ENCODE measurements around the gene EMILIN2.

The EMILIN2 gene

GRCh38 chr18:2878656-2879330 is 32.0 kb downstream of the EMILIN2 start:
- no peak for DNase-seq (ENCODE audit: low read depth in 2 of 2)

- no peak for DNase-seq (ENCODE audit: low read depth in 2 of 2)
Observed at GRCh38 chr18:2879889-2880288, 33.1 kb downstream of the EMILIN2 start.

GRCh38 chr18:2880473-2880872 is 33.7 kb downstream of the EMILIN2 start:
- no peak for DNase-seq (ENCODE audit: low read depth in 2 of 2)

DNA sequence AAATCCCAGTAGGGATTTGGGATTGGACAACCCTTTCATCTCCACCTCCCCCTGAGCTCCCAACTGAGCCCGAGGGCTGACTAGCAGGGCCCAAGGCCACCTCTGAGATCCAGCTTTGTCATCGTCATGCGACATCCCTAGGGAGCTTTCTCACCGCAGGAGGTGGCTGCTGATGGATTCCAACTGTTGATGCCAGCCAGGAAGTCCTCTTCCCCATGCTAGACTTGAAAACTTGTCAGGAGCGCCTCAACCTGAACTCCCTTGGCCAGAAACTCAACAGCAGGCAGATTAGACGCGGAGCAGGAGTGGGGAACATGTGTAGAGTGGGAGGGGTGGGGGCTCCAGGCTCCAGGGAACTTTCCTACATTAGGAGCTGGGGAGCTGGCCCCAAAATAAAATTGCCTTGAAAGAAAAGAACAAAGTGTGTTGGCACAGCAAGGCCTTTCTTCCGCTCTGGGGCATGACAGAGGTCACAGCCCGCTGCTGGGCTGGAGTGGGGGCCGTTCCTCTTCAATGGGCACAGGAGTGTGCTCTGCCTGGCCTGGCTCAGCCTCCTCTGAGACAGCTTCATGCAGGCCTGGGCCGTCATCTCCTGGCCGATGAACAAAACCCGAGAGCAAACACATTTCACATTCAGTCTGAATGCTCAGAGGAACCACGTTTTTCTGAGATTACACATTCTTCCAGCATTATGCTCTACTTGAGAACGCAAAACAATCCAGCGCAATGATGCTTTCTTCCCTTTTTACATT is 34.5 kb downstream of the EMILIN2 start:
- DNase-seq (ENCODE audit: low read depth in 2 of 2): no peak

DNA sequence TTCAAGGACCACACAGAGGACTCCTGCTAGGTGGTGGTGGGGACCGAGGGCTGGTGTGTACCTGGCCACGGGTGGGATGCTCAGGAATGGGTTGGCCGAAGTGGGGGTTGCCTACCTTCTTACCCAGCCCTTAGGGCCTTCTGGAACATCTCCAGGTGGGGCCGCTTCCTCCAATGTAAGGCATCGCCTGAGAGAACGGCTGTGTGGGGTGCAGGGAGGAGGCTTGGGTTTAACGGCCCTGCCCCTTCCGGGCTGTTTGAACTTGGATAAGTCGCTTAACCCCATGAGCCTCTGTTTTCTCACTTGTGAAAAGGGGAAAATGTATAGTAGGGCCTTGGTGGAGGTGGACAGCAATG is 35.0 kb downstream of the EMILIN2 start:
- DNase-seq (ENCODE audit: low read depth in 2 of 2): no peak

GRCh38 chr18:2882201-2882600 is 35.4 kb downstream of the EMILIN2 start:
- no peak for DNase-seq (ENCODE audit: low read depth in 2 of 2)

GRCh38 chr18:2883076-2883735 is 36.4 kb downstream of the EMILIN2 start:
- DNase-seq (ENCODE audit: low read depth in 2 of 2): no peak

GRCh38 chr18:2884706-2885285 is 38.0 kb downstream of the EMILIN2 start:
- no peak for DNase-seq (ENCODE audit: low read depth in 2 of 2)

DNA sequence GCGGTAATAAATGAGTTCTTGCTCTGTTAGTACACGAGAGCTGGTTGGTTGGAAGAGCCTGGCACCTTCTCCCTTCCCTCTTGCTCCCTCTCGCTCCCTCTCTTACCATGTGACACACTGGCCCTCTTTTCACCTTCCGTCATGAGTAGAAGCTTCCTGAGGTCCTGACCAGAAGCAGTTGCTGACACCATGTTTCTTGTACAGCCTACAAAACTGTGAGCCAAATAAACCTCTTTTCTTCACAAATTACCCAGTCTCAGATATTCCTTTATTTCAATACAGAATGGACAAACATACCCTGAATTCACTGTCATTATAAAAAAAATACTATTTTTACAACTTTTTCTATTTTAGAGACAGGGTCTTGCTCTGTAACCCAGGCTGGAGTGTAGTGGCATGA is 40.7 kb downstream of the EMILIN2 start:
- DNase-seq (ENCODE audit: low read depth in 2 of 2): no peak

GRCh38 chr18:2889761-2890192 is 43.0 kb downstream of the EMILIN2 start:
- DNase-seq (ENCODE audit: low read depth in 2 of 2): no peak

- no peak for DNase-seq (ENCODE audit: low read depth in 2 of 2)
Observed at GRCh38 chr18:2890606-2891005, 43.8 kb downstream of the EMILIN2 start.

GRCh38 chr18:2891526-2892431 is 45.0 kb downstream of the EMILIN2 start:
- no peak for DNase-seq (ENCODE audit: low read depth in 2 of 2)

- DNase-seq (ENCODE audit: low read depth in 2 of 2): no peak
Observed at GRCh38 chr18:2893056-2893455, 46.2 kb downstream of the EMILIN2 start.

GRCh38 chr18:2893676-2894075 is 46.9 kb downstream of the EMILIN2 start:
- no peak for DNase-seq (ENCODE audit: low read depth in 2 of 2)

DNA sequence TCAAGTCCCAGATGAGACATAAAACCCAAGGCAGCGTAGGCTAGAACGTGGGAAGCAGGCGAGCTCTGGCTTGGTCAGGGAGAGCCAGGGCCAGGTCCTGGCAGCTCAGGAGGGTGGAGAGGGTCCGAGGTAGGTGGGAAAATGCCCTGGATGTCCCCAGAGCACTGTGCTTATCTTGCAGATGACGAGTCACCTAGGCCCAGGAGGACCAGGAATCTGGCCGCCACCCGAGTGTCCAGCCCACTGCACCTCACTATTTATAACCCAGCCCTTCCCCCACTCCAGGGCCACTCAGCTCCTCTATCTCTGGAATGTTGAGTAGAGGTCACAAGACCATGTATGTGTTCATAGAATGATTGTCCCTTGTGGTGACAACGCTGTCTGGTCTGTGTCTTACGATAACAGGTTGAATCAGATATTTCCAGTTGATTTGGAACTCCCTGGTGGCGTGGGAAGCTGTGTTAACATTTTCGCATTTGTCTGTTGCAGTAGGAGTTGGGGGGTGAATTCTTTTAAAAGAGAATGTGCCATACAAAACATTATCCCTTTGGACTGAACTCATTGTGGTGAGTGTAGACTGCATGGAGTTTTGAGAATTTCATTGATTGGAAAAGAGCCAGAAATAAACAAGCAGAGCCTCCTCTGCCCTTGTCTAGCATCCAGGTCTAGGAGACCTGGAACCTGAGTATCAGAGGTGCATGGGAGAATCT is 47.5 kb downstream of the EMILIN2 start:
- no peak for DNase-seq (ENCODE audit: low read depth in 2 of 2)

- DNase-seq (ENCODE audit: low read depth in 2 of 2): no peak
Observed at GRCh38 chr18:2894841-2895370, 48.1 kb downstream of the EMILIN2 start.

DNA sequence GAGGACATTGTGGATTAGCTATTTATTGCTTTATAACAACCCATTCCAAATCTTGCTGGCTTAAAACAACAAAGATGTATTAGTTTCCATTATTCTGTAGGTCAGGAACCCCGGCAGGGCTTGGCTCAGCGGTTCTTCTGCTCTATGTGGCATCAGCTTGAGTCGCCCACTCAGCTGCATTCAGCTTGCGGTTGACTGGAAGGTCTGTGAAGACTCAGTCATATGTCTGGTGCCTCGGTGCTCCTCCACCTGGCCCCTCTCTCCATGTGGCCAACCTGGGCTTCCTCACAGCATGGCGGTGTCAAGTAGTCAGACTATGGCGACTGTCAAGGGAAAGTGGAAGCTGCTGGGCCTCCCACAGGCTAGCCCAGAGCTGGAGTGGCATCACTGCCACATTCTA is 48.6 kb downstream of the EMILIN2 start:
- no peak for DNase-seq (ENCODE audit: low read depth in 2 of 2)

GRCh38 chr18:2896990-2897389 is 50.2 kb downstream of the EMILIN2 start:
- DNase-seq (ENCODE audit: low read depth in 2 of 2): no peak

GRCh38 chr18:2897448-2898185 is 50.8 kb downstream of the EMILIN2 start:
- DNase-seq (ENCODE audit: low read depth in 2 of 2): no peak

- DNase-seq (ENCODE audit: low read depth in 2 of 2): no peak
Observed at GRCh38 chr18:2898186-2898640, 51.4 kb downstream of the EMILIN2 start.
